Right atrium auricular region (tissue), 2 donors: Measurements from ENCODE around the gene RYR3. TPM values are rescaled to one million over a fixed set of nuclear protein-coding genes. Genes with fewer than 3 reads are reported as not detected.

Experiments used
- DNase-seq: peaks from one replicate; pipeline ENCODE4 v3.0.0-alpha.2; 2019; ENCODE audit warnings: low spot score
- H3K27ac ChIP-seq, 2 donors: fragments of 200-600 bp; sonication (generic); 1 replicate in 1 of 2; 2 replicates in 1 of 2; pipeline ENCODE4 v1.5.1; 2016 to 2019
- H3K27me3 ChIP-seq, 2 donors: fragments of 200-600 bp; sonication (generic); one replicate each; pipeline versions ENCODE4 v1.5.1 to v1.6.0; 2017 to 2019
- H3K36me3 ChIP-seq: fragments of 200-600 bp; sonication (generic); one replicate; pipeline ENCODE4 v1.5.1; 2016
- H3K4me1 ChIP-seq, 2 donors: fragments of 200-600 bp; sonication (generic); one replicate each; pipeline versions ENCODE4 v1.5.1 to v1.6.0; 2017 to 2019
- H3K4me3 ChIP-seq, 2 donors: fragments of 200-600 bp; sonication (generic); 1 replicate in 1 of 2; 2 replicates in 1 of 2; pipeline ENCODE4 v1.5.1; 2017 to 2019; ENCODE audit warnings: mild to moderate bottlenecking in 1 of 2, moderate library complexity in 1 of 2
- H3K9me3 ChIP-seq, 2 donors: fragments of 200-600 bp; sonication (generic); one replicate each; pipeline ENCODE4 v1.5.1; 2019
- total RNA-seq, 2 donors: library from RNA; depleted of rRNA; stranded (reverse); fragments of >200 nt; gene quantifications; one replicate each; pipeline ENCODE4 v1.1.0, GENCODE V29; 2016
- TF ChIP-seq, protein P1 (sequence below), 2 donors: fragments of 200-600 bp; sonication (generic); IDR thresholded peaks; one replicate each; pipeline ENCODE4 v1.5.1; 2019; ENCODE audit warnings: antibody characterized with exemption in 2 of 2

Gene RYR3
- total RNA-seq, 2 donors from 2014 or later: 0.08 to 0.11 TPM

DNA sequence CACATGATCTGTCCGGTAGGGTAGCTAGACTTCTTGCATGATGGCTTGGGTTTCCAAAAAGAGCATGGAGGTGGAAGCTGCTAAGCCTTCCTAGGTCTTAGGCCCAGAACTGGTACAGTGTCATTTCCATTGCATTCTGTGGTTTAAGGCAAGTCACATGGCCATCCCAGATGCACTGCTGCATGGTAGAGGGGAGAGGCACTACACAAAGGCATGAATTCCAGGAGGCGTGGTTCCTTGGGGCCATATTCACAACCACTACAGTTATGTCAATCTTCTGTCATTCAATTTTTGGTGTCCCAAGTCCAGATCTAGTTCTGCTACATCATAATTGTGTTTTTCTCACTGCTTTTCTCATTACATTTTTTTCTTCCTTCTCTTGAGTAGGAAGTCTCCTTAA, 535.4 kb downstream of the RYR3 start:
- no peak for DNase-seq
- Histone ChIP-seq H3K4me3 (no peak overlapping the region), H3K9me3 (no peaks in the 10 kb centered on the region), H3K27ac (no peak overlapping the region), H3K4me1 (no peaks in the 10 kb centered on the region), H3K27me3 (no peaks in the 10 kb centered on the region), H3K36me3 (no peaks in the 10 kb centered on the region)
- TF ChIP-seq, protein P1, sequence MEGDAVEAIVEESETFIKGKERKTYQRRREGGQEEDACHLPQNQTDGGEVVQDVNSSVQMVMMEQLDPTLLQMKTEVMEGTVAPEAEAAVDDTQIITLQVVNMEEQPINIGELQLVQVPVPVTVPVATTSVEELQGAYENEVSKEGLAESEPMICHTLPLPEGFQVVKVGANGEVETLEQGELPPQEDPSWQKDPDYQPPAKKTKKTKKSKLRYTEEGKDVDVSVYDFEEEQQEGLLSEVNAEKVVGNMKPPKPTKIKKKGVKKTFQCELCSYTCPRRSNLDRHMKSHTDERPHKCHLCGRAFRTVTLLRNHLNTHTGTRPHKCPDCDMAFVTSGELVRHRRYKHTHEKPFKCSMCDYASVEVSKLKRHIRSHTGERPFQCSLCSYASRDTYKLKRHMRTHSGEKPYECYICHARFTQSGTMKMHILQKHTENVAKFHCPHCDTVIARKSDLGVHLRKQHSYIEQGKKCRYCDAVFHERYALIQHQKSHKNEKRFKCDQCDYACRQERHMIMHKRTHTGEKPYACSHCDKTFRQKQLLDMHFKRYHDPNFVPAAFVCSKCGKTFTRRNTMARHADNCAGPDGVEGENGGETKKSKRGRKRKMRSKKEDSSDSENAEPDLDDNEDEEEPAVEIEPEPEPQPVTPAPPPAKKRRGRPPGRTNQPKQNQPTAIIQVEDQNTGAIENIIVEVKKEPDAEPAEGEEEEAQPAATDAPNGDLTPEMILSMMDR (IDR thresholded peaks at IDR 0.05): no peak

DNA sequence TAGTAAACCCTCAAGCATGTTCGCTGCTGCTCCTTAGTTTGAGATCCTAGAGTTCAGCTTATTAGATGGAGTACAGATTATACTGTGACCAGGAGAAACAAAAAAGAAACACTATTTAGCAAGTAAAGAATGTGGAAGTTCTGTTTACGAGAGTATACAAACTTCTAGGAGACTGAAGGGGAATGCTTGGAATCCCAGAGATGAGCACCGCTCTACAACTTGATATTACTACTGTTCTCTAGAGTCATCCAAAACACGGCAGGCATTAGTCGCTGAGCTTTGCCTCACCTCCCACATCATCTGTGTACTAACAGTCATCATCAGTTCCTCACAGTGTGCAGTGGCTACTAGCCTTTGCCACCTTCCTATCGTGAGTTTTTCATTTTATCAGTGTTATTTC, 536.1 kb downstream of the RYR3 start:
- H3K4me1 ChIP-seq: no peaks in the 10 kb centered on the region
- no peak for DNase-seq
- H3K27ac ChIP-seq: no peak overlapping the region
- TF ChIP-seq, protein P1 (IDR thresholded peaks at IDR 0.05): no peak
- H3K4me3 ChIP-seq: no peak overlapping the region
- H3K27me3 ChIP-seq: no peaks in the 10 kb centered on the region
- H3K36me3 ChIP-seq: no peaks in the 10 kb centered on the region
- H3K9me3 ChIP-seq: no peaks in the 10 kb centered on the region

DNA sequence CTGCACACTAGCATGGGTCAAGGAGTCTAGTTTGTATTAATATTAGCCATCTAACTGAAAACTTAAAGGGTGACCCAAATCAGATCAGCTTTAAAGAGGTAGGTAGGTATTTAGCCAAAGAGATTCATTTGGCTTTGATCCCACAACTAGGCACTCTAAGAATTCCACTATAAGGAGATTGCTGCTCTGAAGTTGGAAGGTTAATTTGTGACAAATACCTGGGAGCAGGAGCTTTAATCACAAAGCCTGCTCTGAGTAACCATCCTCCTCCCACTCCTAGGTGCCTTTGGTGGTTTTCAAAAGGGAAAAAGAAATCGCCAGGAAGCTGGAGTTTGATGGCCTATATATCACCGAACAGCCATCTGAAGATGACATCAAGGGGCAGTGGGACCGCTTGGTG, 537.2 kb downstream of the RYR3 start:
- H3K9me3 ChIP-seq: no peaks in the 10 kb centered on the region
- H3K4me3 ChIP-seq: no peak overlapping the region
- TF ChIP-seq, protein P1 (IDR thresholded peaks at IDR 0.05): no peak
- no peak for DNase-seq
- H3K27ac ChIP-seq: no peak overlapping the region
- no peaks in the 10 kb centered on the region for H3K27me3 ChIP-seq
- no peaks in the 10 kb centered on the region for H3K4me1 ChIP-seq
- H3K36me3 ChIP-seq: no peaks in the 10 kb centered on the region

DNA sequence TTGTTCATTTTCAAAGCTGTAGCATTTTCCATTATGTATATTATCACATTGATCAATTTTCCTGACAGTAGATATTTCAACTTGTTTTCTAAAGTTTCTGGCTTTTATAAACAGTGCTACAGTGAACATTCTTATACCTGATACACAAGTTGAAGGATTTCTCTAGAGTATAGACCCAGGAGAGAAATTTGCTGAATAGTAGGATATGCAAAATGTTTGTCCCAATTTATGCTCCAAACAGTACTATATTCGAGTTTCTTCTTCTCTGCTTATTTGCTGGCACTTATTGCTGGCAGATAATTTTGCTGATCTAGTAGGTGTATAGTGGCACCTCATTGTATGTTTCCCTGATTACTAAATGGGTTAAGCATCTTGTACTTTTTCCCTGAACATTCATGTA, 540.3 kb downstream of the RYR3 start:
- Histone ChIP-seq H3K27me3 (no peaks in the 10 kb centered on the region), H3K9me3 (no peaks in the 10 kb centered on the region), H3K36me3 (no peaks in the 10 kb centered on the region), H3K27ac (no peak overlapping the region), H3K4me3 (no peak overlapping the region), H3K4me1 (no peaks in the 10 kb centered on the region)
- DNase-seq: no peak
- TF ChIP-seq, protein P1 (IDR thresholded peaks at IDR 0.05): no peak

DNA sequence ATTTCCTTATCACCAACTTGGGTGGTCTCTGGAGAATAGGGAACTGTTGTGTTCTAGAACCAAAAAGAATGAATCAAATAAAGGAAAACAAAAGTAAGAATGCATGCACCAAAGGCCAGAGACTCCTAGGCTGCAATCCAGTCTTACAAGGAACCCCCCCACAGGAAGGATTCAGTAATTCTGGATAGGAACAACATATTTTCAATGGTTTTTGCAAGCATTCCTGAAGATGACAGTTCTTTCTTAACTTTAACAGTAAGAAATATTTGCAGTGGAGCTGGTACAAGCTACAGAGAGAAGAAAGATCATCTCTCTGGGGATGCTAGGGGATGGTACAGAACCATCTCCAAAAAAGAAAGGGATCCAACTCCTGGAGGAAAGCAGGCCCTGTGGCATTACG, 541.3 kb downstream of the RYR3 start:
- H3K9me3 ChIP-seq: no peaks in the 10 kb centered on the region
- no peak for DNase-seq
- no peak overlapping the region for H3K4me3 ChIP-seq
- no peak overlapping the region for H3K27ac ChIP-seq
- H3K36me3 ChIP-seq: no peaks in the 10 kb centered on the region
- TF ChIP-seq, protein P1 (IDR thresholded peaks at IDR 0.05): no peak
- no peaks in the 10 kb centered on the region for H3K4me1 ChIP-seq
- H3K27me3 ChIP-seq: no peaks in the 10 kb centered on the region

DNA sequence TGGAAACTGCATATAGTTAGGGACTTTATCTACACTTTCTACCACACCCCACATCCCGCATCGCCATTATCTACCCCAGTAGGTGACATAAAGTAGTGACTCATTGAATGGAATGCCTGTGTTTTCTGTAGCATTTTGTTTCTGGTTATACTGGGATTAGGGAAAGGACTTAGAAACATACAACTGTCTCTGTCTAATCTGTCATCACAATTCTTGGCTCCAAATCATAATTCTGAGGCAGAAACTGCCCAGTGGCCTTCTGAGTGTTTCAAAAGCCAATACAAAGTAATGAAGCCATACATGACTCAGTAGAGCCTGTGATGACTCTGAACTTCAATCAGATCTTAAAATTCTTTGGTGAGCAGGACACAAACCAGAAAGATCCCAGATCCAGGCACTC, 541.8 kb downstream of the RYR3 start:
- no peak overlapping the region for H3K27ac ChIP-seq
- DNase-seq: no peak
- no peaks in the 10 kb centered on the region for H3K27me3 ChIP-seq
- H3K4me3 ChIP-seq: no peak overlapping the region
- no peaks in the 10 kb centered on the region for H3K4me1 ChIP-seq
- no peaks in the 10 kb centered on the region for H3K9me3 ChIP-seq
- TF ChIP-seq, protein P1 (IDR thresholded peaks at IDR 0.05): no peak
- no peaks in the 10 kb centered on the region for H3K36me3 ChIP-seq
